M059J (cell line): ENCODE results near the gene DDT. TPM values are rescaled to one million over a fixed set of nuclear protein-coding genes. Genes with fewer than 3 reads are reported as not detected.
"Not testable (repeated sequence)": the region's sequence is repeated elsewhere in the genome, so short reads cannot be mapped to it uniquely, and the experiment has no call there.

Experiments
- DNase-seq: peaks from one replicate; pipeline ENCODE4 v3.0.0-alpha.2; 2012; ENCODE audit warnings: low read depth
- total RNA-seq: library from RNA; depleted of rRNA; stranded (reverse); fragments of >200 nt; shearing (Covaris generic); gene quantifications from 2 replicates; pipeline ENCODE4 v1.2.3, GENCODE V29; 2014; rRNA removed

The DDT gene
- total RNA-seq, 1 experiment from 2014 or later = 197 TPM

GRCh38 chr22:23952794-23953405 is 21.3 kb downstream of the DDT start:
- DNase-seq = not testable (repeated sequence)

DNA sequence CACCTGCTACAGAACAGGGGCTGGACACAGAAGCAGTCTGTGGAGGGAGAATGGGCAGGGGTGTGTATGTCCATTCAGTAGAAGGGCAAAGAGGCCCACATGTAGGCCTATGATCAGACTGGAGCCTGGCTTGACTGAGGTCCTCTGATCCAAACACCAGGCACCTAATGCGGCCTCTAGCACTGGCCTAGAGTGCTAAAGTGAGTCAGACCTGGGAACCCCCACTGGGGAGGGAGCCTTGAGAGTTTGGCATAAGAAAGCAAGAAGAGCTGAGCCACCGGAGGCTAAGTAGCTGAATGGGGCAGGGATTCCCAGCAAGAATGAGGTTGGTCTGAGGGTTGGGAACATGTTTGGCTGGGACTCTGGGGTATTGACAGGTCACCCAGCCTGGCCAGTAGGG is 22.9 kb downstream of the DDT start:
- DNase-seq = not testable (repeated sequence)

DNA sequence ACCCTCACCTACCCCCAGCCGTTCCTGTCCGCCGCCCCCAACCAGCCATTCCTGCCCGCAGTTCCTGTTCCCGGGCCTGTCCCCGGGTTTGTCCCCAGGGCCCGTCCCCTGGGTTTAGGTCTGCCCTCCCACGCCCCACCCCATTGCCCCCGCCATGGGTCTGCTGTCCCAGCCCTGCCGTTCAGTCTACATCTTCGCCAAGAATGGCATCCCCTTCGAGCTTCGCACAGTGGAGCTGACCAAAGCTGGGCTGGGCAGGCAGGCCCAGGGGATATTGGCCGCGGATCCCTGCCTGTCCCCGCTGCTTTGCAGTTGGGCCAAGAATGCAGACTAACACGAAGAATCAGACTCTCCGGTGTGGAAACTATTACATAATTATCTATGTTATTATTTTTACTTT is 24.5 kb downstream of the DDT start:
- not testable (repeated sequence) for DNase-seq

DNA sequence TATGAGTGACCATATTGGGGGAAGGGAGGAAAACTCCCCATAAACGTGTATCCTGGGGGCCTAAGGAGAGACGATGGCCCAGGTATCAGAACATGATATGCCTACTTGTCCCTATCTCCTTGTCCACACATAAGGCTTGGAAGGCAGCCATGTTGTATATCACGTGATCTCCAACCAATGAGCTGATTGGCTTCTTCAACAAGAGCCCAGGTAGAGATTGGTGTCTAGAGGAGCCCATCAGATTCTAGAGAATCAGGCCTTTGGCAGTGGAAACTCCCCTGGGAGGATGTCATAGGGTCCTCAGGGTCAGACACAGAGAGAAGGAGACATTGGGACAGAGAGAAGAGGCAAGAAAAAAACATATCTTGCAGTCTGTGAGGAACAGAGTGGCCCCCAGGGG is 26.9 kb downstream of the DDT start:
- not testable (repeated sequence) for DNase-seq

GRCh38 chr22:23940166-23940565 is 34.1 kb downstream of the DDT start:
- DNase-seq = not testable (repeated sequence)

- no peak for DNase-seq
These were observed 35.3 kb downstream of the DDT start for GRCh38 chr22:23939017-23939357.

GRCh38 chr22:23938328-23939016 is 35.8 kb downstream of the DDT start:
- no peak for DNase-seq

DNA sequence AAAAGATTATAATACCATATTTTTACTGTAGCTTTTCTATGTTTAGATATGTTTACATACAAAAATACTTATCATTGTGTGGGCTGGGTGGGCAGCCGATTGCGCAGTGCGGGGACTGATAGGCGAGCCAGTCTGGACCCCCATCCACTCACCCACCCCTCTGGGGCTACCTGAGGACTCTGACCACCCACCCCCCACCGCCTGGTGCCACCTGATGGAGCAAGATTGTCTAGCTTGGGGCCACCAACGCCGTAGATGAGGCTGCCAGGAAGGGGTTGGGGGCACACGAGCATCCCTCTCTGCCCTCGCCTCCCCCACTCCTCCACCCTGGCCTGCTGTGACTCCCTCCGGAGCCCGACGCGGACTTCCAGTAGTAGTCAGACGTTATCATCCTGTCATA is 47.7 kb downstream of the DDT start:
- no peak for DNase-seq

DNA sequence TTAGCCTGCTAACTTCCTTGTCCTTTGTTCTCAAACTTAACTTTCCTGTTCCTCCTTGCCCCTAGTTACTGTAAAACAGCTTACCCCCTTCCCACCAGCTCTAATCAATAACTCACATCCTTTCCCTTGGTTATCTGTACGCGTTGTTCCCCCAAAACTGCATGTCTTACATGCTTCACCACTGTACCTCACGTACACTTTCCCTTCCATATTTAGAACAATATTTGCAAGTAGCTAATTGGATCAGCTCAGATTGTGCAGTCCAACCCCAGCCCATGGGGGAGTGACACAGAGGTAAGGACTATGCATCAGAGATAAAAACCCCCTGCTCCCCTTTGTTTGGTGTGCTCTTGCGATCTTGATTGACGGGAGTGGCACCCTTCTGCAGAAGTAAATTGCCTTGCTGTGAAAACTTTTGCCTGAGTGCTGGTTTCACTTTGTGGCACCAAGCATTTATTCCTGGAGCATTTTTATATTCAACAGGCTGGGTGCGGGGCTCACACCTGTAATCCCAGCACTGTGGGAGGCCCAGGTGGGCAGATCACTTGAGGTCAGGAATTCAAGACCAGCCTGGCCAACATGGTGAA is 49.1 kb downstream of the DDT start:
- DNase-seq = no peak

- DNase-seq = no peak
These were observed 51.3 kb downstream of the DDT start for GRCh38 chr22:23922921-23923320.

DNA sequence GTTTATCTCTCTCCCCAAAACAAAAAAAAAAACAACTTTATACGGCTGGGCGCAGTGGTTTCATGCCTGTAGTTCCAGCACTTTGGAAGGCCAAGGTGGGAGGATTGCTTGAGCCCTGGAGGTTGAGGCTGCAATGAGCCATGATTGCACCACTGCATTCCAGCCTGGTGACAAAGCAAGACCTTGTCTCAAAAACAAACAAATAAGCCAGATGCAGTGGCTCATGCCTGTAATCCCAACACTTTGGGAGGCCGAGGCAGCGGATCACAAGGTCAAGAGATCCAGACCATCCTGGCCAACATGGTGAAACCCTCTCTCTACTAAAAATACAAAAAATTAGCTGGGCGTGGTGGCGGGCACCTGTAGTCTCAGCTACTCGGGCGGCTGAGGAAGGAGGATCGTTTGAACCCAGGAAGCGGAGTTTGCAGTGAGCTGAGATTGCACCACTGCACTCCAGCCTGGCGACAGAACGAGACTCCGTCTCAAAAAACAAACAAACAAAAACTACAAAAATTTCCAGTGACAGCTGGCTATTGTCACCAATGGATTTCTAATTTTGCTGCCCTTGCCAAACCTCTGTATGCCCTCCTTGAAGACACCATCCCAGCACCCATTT is 52.5 kb downstream of the DDT start:
- DNase-seq = peak; percentile 61

Other genes with a start within 250 kb of the DDT start
- 2.6 and 2.7 TPM in 2 replicates for gene ZNF70, start 223.3 kb downstream of the DDT start, total RNA-seq
- gene VPREB3, start 220.0 kb downstream of the DDT start, total RNA-seq = not detected in 2 replicates
- not detected in 2 replicates for gene C22orf15, start 211.5 kb downstream of the DDT start, total RNA-seq
- gene CHCHD10, start 206.5 kb downstream of the DDT start, total RNA-seq = 1.9 and 2.8 TPM in 2 replicates
- gene MMP11, start 201.6 kb downstream of the DDT start, total RNA-seq = 1.9 and 4.2 TPM in 2 replicates
- 42.5 and 54.0 TPM in 2 replicates for gene SMARCB1, start 187.5 kb downstream of the DDT start, total RNA-seq
- gene DERL3, start 135.4 kb downstream of the DDT start, total RNA-seq = 0.44 and 0.49 TPM in 2 replicates
- gene SLC2A11, start 116.6 kb downstream of the DDT start, total RNA-seq = 9.5 and 16.4 TPM in 2 replicates
- gene MIF, start 80.1 kb downstream of the DDT start, total RNA-seq = 313 and 368 TPM in 2 replicates
- 6.2 and 10.1 TPM in 2 replicates for gene GSTT2B, start 13.2 kb downstream of the DDT start, total RNA-seq
- 3.7 and 4.1 TPM in 2 replicates for gene DDTL, start 7.6 kb downstream of the DDT start, total RNA-seq
- 0.99 and 1.3 TPM in 2 replicates for gene GSTT2, start 5.7 kb upstream of the DDT start, total RNA-seq
- gene GSTT4, start 31.0 kb upstream of the DDT start, total RNA-seq = not detected in 2 replicates
- gene CABIN1, start 36.9 kb upstream of the DDT start, total RNA-seq = 13.1 and 24.1 TPM in 2 replicates
- 0.15 TPM in 1 of 2 replicates, not detected in the other for gene SUSD2, start 207.0 kb upstream of the DDT start, total RNA-seq